CD4-positive, alpha-beta T cell treated with Interleukin-4 for 4 hours (primary cell): ENCODE data around the gene KCNQ1.

Experiments
- DNase-seq: peaks from one replicate; pipeline ENCODE4 v3.0.0-alpha.2; 2020

The KCNQ1 gene

GRCh38 chr11:2426221-2426620, 18.6 kb upstream of the KCNQ1 start:
- no peak for DNase-seq

- DNase-seq, result no peak
Measured at GRCh38 chr11:2426826-2427521, 17.8 kb upstream of the KCNQ1 start.

GRCh38 chr11:2427721-2428321, 17.0 kb upstream of the KCNQ1 start:
- no peak for DNase-seq

- DNase-seq, result peak; percentile 74
Measured at GRCh38 chr11:2428322-2428795, 16.4 kb upstream of the KCNQ1 start.

- DNase-seq, result no peak
Measured at GRCh38 chr11:2431395-2431794, 13.4 kb upstream of the KCNQ1 start.

GRCh38 chr11:2432171-2432621, 12.6 kb upstream of the KCNQ1 start:
- no peak for DNase-seq

- no peak for DNase-seq
Measured at GRCh38 chr11:2432628-2433071, 12.2 kb upstream of the KCNQ1 start.

- DNase-seq, result no peak
Measured at GRCh38 chr11:2433106-2433925, 11.5 kb upstream of the KCNQ1 start.

GRCh38 chr11:2434008-2434407, 10.8 kb upstream of the KCNQ1 start:
- no peak for DNase-seq

GRCh38 chr11:2434506-2435255, 10.1 kb upstream of the KCNQ1 start:
- no peak for DNase-seq

GRCh38 chr11:2435288-2436012, 9.4 kb upstream of the KCNQ1 start:
- no peak for DNase-seq

- DNase-seq, result no peak
Measured at GRCh38 chr11:2436013-2436520, 8.7 kb upstream of the KCNQ1 start.

GRCh38 chr11:2436521-2437031, 8.2 kb upstream of the KCNQ1 start:
- DNase-seq, result no peak

- DNase-seq, result no peak
Measured at GRCh38 chr11:2437516-2437915, 7.3 kb upstream of the KCNQ1 start.

- DNase-seq, result no peak
Measured at GRCh38 chr11:2439820-2440219, 5.0 kb upstream of the KCNQ1 start.

GRCh38 chr11:2440646-2441045, 4.2 kb upstream of the KCNQ1 start:
- no peak for DNase-seq

GRCh38 chr11:2441171-2441570, 3.6 kb upstream of the KCNQ1 start:
- no peak for DNase-seq

GRCh38 chr11:2442589-2442988, 2.2 kb upstream of the KCNQ1 start:
- DNase-seq, result peak; percentile 80

GRCh38 chr11:2443406-2443805, 1.4 kb upstream of the KCNQ1 start:
- no peak for DNase-seq

- DNase-seq, result peak; percentile 47
Measured at GRCh38 chr11:2443881-2444820, 657 bp upstream of the KCNQ1 start, which contains the start of gene TRPM5. Gene TRPM5 (minus strand): TSS chr11:2444514. CDS start chr11:2423036, 21,478 bp downstream.
